GM21723 (cell line): ENCODE measurements around the gene DNMBP.

Experiments
- ATAC-seq: cut with Tn5 transposase; IDR thresholded peaks from one replicate; pipeline ENCODE4 v1.9.1; 2021; ENCODE audit warnings: mild to moderate bottlenecking, moderate library complexity; ENCODE audit not compliant: unreplicated experiment

Gene DNMBP, protein sequence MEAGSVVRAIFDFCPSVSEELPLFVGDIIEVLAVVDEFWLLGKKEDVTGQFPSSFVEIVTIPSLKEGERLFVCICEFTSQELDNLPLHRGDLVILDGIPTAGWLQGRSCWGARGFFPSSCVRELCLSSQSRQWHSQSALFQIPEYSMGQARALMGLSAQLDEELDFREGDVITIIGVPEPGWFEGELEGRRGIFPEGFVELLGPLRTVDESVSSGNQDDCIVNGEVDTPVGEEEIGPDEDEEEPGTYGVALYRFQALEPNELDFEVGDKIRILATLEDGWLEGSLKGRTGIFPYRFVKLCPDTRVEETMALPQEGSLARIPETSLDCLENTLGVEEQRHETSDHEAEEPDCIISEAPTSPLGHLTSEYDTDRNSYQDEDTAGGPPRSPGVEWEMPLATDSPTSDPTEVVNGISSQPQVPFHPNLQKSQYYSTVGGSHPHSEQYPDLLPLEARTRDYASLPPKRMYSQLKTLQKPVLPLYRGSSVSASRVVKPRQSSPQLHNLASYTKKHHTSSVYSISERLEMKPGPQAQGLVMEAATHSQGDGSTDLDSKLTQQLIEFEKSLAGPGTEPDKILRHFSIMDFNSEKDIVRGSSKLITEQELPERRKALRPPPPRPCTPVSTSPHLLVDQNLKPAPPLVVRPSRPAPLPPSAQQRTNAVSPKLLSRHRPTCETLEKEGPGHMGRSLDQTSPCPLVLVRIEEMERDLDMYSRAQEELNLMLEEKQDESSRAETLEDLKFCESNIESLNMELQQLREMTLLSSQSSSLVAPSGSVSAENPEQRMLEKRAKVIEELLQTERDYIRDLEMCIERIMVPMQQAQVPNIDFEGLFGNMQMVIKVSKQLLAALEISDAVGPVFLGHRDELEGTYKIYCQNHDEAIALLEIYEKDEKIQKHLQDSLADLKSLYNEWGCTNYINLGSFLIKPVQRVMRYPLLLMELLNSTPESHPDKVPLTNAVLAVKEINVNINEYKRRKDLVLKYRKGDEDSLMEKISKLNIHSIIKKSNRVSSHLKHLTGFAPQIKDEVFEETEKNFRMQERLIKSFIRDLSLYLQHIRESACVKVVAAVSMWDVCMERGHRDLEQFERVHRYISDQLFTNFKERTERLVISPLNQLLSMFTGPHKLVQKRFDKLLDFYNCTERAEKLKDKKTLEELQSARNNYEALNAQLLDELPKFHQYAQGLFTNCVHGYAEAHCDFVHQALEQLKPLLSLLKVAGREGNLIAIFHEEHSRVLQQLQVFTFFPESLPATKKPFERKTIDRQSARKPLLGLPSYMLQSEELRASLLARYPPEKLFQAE (N-terminal part only)

DNA sequence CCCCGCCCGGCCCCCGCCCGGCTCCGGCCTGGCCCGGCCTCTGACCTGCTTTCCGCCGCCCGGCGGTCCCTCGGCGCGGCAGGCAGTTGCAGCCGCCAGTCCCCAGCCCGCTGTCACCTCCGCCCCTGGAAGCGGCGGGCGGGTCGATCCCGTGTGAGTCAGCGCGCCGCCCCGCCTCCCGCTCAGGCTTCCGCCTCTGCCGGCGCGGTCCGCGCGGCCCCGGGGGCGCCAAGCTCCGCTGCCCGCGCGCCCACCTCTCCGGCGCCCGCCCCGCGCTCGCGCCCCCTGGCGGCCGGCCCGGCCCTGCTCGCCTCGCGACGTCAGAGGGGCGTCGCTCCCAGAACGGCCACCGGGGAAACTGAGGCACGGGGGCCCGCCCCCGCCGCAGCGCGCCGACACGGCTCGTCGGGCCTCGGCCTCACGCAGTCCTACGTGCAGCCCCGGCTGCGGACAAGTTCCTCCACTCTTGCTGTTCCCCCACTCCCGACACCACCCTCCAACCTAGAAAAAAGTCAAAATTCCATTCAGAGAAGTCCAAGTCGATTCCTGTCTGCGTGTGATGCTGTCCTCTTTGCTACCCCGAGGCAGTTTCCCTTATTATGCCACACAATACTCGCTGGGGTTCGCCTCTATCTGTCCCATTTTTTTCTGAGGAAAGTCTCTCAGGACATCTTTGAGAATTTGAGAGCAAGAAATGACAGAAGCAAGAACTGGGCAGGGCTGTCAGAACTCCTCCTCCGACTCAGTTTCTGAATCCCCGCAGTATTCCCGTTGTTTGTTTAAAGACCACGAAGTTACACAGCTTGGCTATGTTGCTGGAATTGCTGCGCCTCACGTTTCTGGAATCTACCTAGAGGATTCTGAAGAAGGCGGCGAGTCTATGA is at the start of gene DNMBP:
Gene DNMBP, minus strand, starts transcription at position 155 of the 884 bp plus-strand sequence. CDS start 37,823 bp downstream, outside the sequence.
- peak; percentile 71 for ATAC-seq

DNA sequence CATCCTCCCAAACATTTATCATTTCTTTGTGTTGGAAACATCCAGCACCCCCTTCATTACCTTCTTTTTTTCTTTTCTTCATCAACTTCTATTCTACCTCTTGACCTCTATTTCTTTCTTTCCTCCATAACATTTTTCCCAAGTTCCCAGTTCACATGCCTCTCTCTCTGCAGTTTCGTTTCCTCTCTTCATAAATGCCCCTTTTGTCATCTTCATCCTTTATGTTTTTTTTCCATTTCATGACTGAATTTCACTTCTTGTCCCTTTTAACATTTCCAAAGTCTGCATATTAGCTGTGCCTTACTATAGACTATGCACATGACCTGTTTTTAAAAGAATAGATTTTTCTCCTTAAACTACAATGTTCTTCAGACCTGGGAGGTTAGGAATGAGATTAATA is 48.2 kb upstream of the DNMBP start:
- ATAC-seq: no peak

DNA sequence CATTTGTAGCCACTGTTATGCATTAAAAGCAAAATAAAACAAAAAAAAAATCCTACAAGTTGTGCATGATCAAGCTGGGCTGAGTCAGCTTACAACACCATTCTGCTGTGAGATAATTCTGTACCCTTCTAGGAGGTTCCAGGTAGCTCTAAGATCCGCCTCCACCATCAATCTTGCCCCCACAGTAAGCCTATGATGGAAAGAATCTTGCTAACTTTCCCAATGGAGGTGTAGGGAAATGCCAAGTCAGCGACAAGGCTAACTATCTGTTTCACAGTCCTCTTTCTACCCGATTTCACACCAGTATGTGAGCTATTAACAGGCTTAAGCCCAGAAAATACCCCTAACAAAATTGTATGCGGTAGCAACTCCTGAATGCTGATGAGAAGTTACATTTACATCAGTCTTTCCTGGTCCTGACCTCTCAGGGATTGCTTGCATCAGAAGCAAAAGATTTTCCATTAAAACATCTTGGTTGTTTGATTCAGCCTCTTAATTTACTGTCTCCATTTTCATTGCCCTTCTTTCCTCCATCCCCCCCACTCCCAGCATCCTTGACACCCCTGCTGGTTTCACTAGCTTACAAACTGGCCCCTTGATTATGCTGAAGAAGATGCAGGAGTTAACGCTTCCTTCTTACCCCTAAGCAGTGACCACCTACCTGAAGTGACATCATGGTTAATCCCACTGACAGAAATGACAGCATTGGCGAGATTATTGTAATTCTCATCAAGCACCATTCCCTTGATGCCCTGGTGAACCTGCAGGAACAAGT is 44.1 kb upstream of the DNMBP start:
- ATAC-seq: no peak

DNA sequence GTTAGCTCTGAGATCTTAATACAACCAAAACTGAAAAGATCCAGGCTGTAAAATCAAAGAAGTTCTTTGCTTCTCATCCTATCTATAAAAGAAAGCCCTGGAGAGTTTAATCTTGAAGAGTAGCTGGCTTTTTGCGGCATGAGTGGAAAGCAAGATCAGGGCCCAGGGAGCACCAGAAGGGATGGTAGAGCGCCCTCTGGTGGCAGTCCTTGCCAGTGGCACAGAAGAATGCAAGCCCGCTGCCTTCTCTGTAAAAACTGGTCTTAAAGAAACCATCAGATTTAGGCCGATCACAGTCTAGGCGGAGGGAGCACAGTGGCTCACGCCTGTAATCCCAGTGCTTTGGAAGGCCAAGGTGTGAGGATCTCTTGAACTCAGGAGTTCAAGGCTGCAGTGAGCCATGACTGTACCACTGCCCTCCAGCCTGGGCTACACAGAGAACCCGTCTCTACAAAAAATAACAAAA is 36.3 kb upstream of the DNMBP start:
- ATAC-seq: peak; percentile 72

DNA sequence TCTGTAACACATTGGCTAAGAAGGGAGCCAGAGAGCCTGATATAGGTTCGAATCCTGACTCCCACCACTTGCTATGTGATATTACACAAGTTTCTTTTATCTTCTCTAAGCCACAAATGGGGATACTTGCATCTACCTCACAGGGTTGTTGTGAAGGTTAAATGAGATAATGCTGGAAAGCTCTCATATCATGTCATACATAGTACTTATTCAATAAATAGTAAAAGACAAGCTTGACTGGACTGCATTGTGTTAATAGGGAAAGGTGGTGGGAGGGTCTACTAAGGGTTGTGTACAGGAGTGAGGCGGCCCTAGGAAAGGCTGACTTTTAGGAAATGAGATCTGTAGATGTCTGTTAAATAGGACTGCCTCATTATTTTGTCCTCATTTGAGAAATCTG is 35.8 kb upstream of the DNMBP start:
- ATAC-seq: no peak

DNA sequence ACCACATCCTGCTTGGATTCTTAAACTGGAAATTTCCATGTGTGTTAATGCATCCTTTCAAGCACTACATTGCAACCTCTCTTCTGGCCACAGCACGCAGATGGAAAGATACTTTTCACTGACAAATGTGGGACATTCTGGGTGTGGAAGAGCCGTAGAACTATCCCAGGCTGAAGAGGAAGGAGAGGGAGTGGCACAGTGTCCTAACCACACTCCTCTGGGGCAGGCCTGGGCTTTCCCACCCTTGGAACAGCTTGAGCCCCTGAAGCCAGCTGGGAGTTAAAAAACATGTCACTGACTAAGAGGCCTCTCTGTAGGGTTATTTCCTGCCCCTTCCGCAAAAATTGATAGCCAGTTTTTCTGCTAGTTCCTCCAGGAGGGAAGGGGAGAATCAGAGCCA is 34.0 kb upstream of the DNMBP start:
- ATAC-seq: no peak

DNA sequence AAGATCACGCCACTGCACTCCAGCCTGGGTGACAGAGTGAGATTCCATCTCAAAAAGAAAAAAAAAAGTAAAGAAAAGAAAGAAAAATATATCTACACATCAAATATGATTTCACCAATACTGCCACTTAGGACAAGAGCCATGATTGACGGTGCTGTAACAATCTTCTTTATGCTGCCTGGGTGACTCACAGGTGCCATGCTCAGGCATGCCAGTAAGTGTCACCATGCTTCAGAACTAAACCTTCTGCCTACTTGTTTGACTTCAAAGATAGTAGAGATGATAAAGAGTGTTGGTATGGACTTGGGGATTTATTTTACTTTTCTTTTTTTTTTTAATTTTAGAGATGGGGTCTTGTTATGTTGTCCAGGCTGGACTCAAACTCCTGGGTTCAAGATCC is 33.6 kb upstream of the DNMBP start:
- no peak for ATAC-seq

DNA sequence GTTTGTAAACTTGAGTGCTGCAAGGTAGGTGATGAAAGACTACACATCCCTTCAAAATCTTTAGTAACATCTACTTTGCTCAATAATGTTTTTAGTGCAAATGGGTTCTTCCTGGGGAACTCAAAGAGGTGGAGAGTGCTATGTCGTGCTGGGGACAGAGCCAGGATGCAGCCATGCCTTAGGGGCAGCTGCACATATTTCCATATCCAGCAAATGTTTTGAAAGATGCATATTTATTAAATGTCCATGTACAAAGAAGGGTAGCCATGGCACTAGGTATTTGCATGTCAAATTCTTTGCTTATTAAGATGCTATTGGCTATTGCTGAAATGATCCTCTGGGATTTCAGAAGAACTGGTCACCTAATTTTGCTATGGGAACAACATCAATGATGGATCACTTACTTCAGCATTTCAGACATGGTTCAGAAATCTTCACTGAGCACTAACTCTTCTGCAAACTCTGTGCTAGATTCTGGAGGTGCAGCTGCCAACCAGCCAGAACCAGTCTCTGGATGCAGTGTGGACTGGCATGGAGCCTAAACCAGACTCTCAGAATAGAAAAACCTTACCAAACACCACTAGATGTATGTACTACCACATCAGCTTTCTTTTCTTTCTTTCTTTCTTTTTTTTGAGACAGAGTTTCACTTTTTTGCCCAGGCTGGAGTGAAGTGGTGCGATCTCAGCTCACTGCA is 31.7 kb upstream of the DNMBP start:
- no peak for ATAC-seq

DNA sequence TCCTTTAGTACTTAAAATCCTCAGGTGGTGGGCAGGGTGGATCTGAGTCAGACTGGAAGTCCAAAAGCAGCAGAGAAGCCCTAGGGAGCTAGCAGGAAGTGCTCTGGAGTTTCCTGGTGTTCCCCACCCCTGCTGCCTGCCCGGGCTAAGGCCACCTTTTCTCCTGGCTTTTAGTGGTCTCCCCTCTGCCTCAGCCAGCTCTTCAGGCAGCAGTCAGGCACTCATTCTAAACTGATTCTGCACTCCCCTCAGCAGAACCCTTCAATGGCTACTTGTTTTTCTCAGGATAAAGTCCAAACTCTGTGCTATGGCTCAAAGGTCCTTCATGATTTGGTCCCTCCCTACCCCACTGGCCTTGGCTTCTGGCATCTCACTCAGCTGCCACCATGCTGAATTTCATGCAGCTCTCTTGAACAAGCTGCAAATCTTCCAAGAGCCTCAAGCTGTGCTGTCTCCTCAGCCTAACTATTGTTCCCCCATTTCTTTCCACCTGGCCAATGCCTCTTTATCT is 28.9 kb upstream of the DNMBP start:
- no peak for ATAC-seq

DNA sequence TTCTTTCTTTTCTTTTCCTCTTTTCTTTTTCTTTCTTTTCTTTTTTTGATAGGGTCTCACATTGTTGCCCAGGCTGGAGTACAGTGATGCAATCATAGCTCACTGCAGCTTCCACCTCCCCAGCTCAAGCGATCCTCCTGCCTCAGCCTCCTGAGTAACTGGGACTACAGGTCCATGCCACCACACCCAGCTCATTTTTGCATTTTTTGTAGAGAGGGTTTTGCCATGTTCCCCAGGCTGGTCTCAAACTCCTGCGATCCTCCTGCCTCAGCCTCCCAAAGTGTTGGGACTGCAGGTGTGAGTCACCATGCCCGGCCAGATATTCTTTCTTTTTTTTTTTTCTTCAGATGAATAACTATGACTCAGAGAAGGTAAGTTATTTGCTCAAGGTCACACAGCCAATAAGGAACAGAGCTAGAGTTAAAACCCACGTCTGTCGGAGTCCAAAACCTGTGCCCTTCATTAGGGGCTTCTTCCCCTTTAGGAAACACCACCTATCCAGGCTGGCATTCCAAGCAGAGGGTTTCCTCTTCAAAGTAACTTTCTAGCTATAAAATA is 28.1 kb upstream of the DNMBP start:
- ATAC-seq: no peak

DNA sequence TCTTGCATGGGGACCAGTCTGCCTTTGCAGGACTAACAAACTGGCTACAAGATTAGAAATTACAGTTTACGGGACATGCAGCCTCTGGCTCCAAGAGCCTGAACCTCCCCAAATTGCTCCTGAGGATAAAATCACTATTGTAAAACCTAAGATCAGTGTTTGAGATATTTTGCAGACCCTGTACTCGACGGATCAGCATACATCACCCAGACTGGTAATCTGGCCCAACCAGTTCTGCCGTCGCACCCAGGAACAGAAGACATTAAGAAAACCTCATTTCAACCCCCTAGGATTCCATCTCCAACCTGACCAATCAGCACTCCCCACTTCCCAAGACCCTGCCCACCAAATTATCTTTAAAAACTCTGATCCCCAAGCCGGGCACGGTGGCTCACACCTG is 27.1 kb upstream of the DNMBP start:
- ATAC-seq: no peak

DNA sequence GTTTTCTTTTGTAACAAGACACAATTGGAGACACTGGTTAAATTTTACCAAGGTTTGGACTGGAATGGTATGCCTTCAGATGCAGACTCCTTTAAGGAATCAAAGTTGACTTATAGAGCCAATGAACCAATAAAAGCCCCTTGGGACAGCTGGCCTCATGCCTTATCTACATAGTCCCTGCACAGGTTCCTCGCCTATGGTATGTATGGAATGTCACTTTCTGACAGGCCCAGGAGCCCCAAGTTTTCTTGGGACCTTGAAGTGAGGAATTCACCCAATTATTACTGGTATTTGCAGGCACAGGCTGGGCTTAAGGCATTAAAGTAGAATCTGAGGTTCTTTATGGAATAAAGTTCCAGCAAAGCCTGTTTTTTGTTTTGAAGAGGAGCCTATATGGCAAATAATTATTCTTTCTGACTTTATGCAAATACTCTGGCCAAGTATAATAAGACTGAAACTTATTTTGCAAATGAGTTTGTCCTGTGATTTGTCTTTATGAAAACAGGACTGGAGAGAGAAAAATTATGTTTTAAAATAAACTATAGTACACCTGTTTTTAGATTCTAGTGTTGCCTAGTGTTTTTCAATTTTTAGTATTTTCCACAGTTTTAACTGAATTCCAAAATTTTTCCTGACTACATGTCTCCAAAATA is 24.1 kb upstream of the DNMBP start:
- no peak for ATAC-seq

DNA sequence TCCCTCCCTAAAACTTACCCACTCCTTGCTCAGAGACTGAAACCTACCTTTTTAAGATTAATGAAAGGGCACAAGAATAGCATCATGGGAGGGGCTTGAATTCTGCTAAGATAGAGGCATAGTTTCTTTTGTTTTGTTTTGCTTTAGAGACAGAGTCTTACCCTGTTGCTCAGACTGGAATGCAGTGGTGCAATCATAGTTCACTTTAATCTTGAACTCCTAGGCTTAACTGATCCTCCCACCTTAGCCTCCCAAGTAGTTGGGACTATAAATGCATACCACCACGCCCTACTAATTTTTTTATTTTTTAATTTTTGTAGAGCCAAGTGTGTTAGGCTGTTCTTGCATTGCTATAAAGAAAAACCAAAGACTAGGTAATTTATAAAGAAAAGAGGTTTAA is 17.7 kb upstream of the DNMBP start:
- ATAC-seq: no peak

DNA sequence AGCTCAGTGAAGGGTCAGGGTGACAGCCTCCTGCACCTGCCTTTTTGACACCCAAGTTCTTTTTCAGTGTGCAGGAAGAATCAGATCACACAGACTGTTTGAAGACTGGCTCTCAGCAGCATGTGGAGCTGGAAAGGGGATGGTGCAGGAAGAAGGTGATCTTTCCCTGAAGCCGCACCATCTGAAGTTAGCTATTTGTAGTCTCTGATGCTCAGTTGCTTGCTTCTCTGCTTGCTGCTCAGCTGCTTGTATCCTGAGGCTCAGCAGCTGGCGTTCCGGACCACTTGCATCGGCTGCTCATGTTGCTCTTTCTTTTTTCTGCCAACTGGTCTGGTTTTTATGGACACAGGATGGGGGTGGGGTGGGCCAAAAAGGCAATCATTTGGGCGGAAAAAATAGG is 15.8 kb upstream of the DNMBP start:
- no peak for ATAC-seq

DNA sequence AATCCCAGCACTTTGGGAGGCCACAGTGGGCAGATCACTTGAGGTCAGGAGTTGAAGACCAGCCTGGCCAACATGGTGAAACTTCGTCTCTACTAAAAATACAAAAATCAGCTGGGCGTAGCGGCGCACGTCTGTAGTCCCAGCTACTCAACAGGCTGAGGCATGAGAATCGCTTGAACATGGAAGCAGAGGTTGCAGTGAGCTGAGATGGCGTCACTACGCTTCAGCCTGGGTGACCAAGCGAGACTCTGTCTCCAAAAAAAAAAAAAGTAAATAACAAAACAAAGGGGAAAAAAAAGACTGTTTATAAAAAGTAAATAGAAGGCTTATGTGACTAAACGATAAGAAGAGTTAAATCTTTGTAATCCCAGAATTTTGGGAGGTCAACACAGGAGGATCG is 15.0 kb upstream of the DNMBP start:
- ATAC-seq: no peak

DNA sequence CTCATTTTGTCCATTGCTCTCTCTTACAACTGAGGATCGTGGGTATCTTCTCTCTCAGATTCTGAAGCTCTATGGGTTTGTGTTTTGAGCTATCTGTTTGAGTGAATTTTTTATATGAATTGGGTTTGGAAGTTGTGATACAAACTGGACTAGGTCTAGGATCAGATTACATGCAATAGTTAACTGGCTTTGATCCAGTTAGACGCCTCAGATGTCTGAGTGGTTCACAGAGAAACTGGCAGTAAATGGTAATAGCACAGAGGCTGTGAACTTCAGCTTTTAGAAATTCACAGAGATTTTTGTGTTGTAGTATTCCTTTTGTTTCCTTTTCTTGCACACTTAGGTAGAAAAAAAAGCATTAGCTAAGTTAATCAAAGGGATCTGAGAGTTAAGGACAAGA is 12.7 kb upstream of the DNMBP start:
- no peak for ATAC-seq

DNA sequence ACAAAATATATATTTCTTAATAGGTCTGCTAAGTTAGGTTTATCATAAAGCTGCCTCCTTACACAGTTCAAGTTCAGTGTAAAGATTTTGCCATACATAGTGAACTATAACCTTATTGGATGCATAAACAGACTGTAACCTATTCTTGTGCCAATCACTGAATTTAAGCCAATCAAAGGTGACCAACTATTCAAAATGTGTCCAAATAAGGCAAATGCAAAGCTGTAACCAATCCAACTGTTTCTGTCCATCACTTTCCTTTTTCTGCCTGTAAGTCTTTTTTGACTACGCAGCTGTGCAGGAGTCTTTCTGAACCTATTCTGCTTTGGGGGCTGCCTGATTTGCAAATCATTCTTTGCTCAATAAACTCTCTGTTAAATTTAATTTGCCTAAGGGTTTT is 11.6 kb upstream of the DNMBP start:
- no peak for ATAC-seq

DNA sequence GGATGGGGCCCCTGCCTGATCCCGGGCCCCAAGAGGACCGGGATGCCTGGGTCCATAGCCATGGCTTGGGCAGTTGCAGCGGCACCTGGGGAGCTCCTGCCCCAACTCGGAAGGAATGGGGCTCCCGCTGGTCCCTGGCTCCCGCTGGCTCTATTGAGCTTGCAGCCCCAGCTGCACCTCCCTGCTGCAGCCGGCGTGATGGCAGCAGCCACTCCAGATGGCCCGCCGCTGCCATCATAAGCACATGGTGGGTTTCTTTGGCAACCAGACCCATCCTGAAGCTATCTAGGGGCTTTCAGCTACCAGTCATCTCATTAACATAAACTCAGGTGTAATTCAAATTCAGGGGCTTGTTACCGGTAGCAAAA is 11.1 kb upstream of the DNMBP start:
- peak; percentile 12 for ATAC-seq
